ENCODE data around the gene OGT. TPM values are rescaled to one million over a fixed set of nuclear protein-coding genes. Genes with fewer than 3 reads are reported as not detected.

The OGT gene
- total RNA-seq (ENCODE audit: low replicate concordance): 214 and 287 TPM in 2 replicates

DNA sequence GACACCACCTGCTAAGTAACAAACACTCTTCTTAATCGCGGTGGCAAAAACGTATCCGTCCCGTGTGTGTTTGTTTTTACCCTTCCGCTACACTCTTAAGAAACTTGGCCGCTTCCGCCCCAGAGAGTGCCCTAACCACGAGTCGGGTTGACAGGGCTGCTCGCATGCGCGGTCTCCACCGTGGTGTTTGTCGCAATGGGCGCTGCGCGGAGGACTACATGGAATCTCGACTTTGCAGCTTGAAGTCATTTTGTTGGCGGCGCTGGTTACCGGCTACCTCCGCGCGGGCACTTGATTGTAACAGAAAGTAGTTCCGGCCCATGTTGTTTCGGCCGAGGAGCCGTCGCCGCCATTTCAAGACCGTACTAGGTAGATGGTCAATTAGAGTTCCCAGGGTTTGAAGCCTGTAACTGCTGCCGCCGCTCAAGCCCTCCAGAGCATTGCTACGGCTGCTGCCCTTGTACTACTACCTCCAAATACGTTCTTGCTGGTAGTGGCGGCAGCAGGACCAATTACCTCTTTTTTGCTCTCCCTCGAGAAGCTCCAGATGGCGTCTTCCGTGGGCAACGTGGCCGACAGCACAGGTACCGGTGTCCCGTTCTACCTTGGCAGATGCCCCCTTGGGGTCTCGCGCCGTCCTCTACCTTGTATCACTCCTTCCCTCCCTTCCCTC, at the start of gene OGT:
Gene OGT (plus strand): TSS at position 352 of the 673 bp plus-strand sequence. CDS start 196 bp downstream, at position 548.
- H3K4me1 ChIP-seq: no peaks in the 10 kb centered on the region
- H3F3A ChIP-seq (ENCODE audit: low read depth): no peaks in the 10 kb centered on the region
- DNase-seq (ENCODE audit: low spot score): peak; percentile 95
- H3K36me3 ChIP-seq: no peaks in the 10 kb centered on the region
- H3K4me2 ChIP-seq: peak within 1 kb of the TSS; percentile 83
- no peaks in the 10 kb centered on the region for H3K27me3 ChIP-seq
- Mint-ChIP-seq H3K27me3 (ENCODE audit: insufficient read depth, low read depth) (no peaks in the 10 kb centered on the region), H3K36me3 (peaks cover 4% of the 10 kb centered on the region), H3K4me1 (peaks cover 16% of the 10 kb centered on the region), H3K9me3 (peaks cover 16% of the 10 kb centered on the region), H3K4me3 (peak within 1 kb of the TSS; percentile 95), H3K27ac (peak within 1 kb of the TSS; percentile 90)
- H3K27ac ChIP-seq: peak within 1 kb of the TSS; percentile 76
- H4K20me1 ChIP-seq (ENCODE audit: low read depth): peaks cover 38% of the 10 kb centered on the region
- TF ChIP-seq, protein P1, sequence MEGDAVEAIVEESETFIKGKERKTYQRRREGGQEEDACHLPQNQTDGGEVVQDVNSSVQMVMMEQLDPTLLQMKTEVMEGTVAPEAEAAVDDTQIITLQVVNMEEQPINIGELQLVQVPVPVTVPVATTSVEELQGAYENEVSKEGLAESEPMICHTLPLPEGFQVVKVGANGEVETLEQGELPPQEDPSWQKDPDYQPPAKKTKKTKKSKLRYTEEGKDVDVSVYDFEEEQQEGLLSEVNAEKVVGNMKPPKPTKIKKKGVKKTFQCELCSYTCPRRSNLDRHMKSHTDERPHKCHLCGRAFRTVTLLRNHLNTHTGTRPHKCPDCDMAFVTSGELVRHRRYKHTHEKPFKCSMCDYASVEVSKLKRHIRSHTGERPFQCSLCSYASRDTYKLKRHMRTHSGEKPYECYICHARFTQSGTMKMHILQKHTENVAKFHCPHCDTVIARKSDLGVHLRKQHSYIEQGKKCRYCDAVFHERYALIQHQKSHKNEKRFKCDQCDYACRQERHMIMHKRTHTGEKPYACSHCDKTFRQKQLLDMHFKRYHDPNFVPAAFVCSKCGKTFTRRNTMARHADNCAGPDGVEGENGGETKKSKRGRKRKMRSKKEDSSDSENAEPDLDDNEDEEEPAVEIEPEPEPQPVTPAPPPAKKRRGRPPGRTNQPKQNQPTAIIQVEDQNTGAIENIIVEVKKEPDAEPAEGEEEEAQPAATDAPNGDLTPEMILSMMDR (IDR thresholded peaks at IDR 0.05): no peak
- TF ChIP-seq EZH2 (IDR thresholded peaks at IDR 0.05): no peak
- no peak for TF ChIP-seq EZH2phosphoT487 (IDR thresholded peaks at IDR 0.05)
- H3K4me3 ChIP-seq: peak within 1 kb of the TSS; percentile 72
- H2AFZ ChIP-seq (replicated peaks): peak within 1 kb of the TSS; percentile 53
- no peaks in the 10 kb centered on the region for H3K9me3 ChIP-seq (ENCODE audit: low read depth)
- peak within 1 kb of the TSS; percentile 80 for H3K9ac ChIP-seq
- peaks cover 57% of the 10 kb centered on the region for H3K79me2 ChIP-seq (ENCODE audit: low read depth)

DNA sequence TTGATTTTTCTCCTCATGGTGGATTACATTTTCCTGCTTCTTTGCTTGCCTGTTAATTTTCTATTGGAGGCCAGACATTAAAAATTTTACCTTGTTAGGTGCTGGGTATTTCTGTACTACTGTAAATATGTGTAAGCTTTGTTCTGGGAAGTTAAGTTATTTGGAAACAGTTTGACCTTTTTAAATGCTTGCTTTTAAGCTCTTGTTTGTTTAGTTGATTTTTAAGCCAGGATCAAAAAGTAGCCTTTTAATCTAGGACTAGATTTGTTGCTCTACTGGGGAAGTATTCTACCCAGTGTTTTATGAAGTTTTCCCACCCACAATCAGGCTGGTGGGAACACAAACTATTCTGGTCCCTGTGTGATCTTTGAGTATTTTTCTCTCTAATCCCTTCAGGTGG, 45.1 kb upstream of the OGT start:
- Histone ChIP-seq H3K4me3 (no peak overlapping the region), H3K79me2 (ENCODE audit: low read depth) (no peaks in the 10 kb centered on the region), H3K9ac (no peak overlapping the region), H3F3A (ENCODE audit: low read depth) (no peaks in the 10 kb centered on the region), H3K27me3 (no peaks in the 10 kb centered on the region), H3K9me3 (ENCODE audit: low read depth) (peaks cover 5% of the 10 kb centered on the region), H2AFZ (replicated peaks) (no peak overlapping the region), H3K4me2 (no peak overlapping the region), H3K4me1 (no peaks in the 10 kb centered on the region), H4K20me1 (ENCODE audit: low read depth) (no peaks in the 10 kb centered on the region), H3K36me3 (no peaks in the 10 kb centered on the region), H3K27ac (no peak overlapping the region)
- Mint-ChIP-seq H3K4me1 (no peaks in the 10 kb centered on the region), H3K27me3 (ENCODE audit: insufficient read depth, low read depth) (no peaks in the 10 kb centered on the region), H3K27ac (no peak overlapping the region), H3K4me3 (no peak overlapping the region), H3K36me3 (no peaks in the 10 kb centered on the region), H3K9me3 (peaks cover 17% of the 10 kb centered on the region)
- DNase-seq (ENCODE audit: low spot score): no peak
- TF ChIP-seq, protein P1 (IDR thresholded peaks at IDR 0.05): no peak
- TF ChIP-seq EZH2 (IDR thresholded peaks at IDR 0.05) (no peak), EZH2phosphoT487 (IDR thresholded peaks at IDR 0.05) (no peak)

DNA sequence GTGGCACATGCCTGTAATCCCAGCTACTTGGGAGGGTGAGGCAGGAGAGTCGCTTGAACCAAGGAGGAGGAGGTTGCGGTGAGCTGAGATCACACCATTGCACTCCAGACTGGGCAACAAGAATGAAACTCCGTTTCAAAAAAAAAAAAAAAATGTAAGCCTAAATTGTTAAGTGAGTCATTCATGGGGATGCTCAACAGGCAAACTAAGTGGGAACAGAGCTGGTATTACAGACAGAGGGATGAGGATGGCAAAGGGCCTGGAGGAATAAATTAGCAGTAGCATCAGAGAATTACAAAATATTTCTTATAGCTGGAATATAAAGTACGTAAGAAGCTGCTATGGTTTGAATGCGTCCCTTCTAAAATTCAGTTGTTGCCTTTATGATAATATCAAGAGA, 43.4 kb upstream of the OGT start:
- no peak overlapping the region for H3K9ac ChIP-seq
- H3K4me2 ChIP-seq: no peak overlapping the region
- H2AFZ ChIP-seq (replicated peaks): no peak overlapping the region
- TF ChIP-seq, protein P1 (IDR thresholded peaks at IDR 0.05): no peak
- TF ChIP-seq EZH2phosphoT487 (IDR thresholded peaks at IDR 0.05) (no peak), EZH2 (IDR thresholded peaks at IDR 0.05) (no peak)
- Mint-ChIP-seq H3K27me3 (ENCODE audit: insufficient read depth, low read depth) (peaks cover 3% of the 10 kb centered on the region), H3K36me3 (no peaks in the 10 kb centered on the region), H3K4me1 (no peaks in the 10 kb centered on the region), H3K27ac (no peak overlapping the region), H3K9me3 (peaks cover 22% of the 10 kb centered on the region), H3K4me3 (no peak overlapping the region)
- H3F3A ChIP-seq (ENCODE audit: low read depth): no peaks in the 10 kb centered on the region
- no peaks in the 10 kb centered on the region for H3K27me3 ChIP-seq
- H3K79me2 ChIP-seq (ENCODE audit: low read depth): no peaks in the 10 kb centered on the region
- peaks cover 5% of the 10 kb centered on the region for H3K9me3 ChIP-seq (ENCODE audit: low read depth)
- no peak for DNase-seq (ENCODE audit: low spot score)
- no peaks in the 10 kb centered on the region for H3K36me3 ChIP-seq
- H3K4me1 ChIP-seq: peaks cover 3% of the 10 kb centered on the region
- no peak overlapping the region for H3K4me3 ChIP-seq
- H4K20me1 ChIP-seq (ENCODE audit: low read depth): no peaks in the 10 kb centered on the region
- H3K27ac ChIP-seq: no peak overlapping the region
